CD4-positive, alpha-beta T cell treated with Interleukin-2 at 100 ng/mL for 4 hours (primary cell): Measurements from ENCODE around the gene ABCG8.
"Not testable (repeated sequence)": the region's sequence is repeated elsewhere in the genome, so short reads cannot be mapped to it uniquely, and the experiment has no call there.

Source experiments
- DNase-seq: peaks from one replicate; pipeline ENCODE4 v3.0.0-alpha.2; 2020; ENCODE audit warnings: low spot score

ABCG8 gene

DNA sequence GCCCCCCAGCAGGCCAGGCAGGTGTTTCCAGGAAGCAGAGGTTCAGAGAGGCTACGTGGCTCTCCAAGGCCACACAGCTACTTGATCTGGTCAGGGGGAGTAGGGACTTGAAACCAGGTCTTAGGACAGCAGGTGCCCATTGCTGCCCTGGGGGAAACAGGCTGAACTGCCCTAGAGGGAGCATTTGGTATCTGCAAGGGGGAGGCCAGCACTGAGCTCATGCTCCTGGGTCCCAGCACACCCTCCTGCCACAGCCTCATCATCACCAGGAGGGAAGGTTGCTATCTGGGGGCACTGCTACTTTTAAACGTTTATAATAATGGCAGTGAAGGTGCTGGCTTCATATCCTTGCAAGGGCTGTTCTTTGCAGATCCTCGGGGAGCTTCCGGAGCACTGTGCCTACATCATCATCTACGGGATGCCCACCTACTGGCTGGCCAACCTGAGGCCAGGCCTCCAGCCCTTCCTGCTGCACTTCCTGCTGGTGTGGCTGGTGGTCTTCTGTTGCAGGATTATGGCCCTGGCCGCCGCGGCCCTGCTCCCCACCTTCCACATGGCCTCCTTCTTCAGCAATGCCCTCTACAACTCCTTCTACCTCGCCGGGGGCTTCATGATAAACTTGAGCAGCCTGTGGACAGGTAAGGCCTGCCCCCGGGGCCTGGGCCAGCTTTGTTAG lies 36.1 kb downstream of the ABCG8 start:
- DNase-seq, result no peak

DNA sequence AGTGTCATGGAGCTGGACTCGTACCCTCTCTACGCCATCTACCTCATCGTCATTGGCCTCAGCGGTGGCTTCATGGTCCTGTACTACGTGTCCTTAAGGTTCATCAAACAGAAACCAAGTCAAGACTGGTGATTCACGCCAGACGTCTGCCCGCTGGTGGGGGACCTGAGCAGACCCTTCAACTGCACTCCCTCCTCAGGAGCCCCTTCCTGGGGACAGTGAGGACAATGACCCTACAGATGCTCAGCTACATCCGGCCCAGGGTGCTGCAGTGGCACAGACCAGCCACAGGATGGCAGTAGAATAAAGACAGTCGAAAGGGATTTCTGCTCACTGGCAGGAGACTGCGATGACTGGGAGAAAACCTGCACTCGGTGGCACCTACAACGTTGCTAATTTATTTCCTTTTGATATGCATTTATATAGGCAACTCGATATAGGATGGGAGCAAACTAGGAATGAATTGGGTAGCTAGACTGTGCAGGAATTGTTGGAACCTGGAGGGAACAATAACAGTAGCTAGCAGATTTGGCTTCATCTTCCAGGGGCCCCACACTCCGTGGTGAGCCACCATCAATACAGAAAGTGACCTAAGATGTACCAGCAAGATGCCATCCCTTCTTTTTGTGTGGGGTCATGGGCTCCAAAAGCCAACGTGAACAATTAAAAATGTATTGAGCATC lies 39.2 kb downstream of the ABCG8 start:
- peak; percentile 61 for DNase-seq

DNA sequence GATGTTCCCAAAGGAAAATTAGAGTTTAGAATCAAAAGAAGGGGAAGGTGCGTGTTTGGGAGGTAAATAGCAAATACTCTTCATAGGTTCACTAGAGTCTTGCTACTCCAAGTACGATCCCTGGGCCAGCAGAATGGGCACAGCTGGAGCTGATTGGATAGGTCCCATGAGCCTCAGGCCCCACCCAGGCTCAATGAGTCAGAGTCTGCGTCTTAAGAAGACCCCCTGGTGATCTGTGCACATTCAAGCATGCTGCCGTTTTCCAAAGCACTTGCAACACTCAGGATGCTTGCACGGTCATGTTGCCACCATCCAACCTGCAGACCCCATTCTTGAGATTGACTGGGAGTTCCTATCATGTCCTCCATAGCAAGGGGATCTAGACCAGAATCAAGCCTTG lies 40.5 kb downstream of the ABCG8 start:
- DNase-seq, result no peak

DNA sequence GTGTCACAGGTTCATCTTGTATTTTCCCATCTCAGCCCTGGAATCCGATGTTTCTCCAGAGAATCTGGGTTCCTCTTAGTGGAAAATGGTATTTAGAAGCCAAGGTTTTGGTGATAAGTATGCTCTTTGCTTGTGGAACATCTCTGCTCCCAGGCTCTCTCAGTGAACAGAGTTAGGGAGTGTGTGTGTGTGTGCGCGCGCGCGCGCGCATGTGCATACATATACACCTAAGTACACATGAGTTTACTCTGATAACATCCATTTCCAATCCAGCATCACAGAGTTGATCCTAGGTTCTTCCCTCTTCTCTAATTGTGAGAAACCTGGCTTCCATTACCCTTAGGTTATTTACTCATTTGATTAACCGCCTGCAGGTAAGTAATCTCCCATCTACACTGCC lies 41.7 kb downstream of the ABCG8 start:
- no peak for DNase-seq

DNA sequence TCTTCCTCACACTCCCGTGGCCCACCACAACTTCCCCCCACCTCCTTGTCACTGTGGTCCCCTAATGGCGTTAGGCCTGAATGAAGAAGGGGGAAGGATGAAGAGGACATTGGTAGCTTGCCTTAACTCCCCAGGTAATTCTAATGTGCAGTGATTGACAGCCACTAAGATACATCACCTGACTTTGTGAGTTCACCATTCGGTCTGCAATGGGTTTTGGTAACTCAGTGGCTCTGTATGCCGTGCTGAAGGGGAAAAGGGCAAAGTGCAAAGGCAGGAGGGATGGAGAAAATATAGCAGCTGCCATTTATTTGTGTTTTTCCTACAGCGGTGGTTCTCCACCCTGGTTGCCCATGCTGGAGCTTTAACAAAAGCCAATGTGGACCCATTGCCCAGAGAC lies 42.2 kb downstream of the ABCG8 start:
- DNase-seq, result no peak

DNA sequence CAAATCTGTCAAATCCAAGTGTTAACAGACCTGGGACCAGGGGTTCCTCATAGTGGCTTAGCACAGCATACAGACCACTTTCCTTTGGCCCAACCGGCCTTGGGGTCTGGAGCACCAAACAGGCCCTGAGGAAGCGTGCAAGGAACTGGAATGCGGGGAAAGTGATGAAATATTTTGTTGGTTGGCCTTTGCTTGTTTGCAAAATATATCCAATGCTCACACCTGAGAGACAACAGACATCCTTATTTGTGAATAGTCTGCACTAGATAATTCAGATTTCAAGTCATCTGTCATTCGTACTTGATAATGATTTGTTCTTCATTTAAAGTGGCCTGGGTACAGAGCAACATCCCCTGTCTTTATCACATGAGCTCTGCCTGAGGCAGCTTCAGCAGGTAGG lies 43.5 kb downstream of the ABCG8 start:
- no peak for DNase-seq

DNA sequence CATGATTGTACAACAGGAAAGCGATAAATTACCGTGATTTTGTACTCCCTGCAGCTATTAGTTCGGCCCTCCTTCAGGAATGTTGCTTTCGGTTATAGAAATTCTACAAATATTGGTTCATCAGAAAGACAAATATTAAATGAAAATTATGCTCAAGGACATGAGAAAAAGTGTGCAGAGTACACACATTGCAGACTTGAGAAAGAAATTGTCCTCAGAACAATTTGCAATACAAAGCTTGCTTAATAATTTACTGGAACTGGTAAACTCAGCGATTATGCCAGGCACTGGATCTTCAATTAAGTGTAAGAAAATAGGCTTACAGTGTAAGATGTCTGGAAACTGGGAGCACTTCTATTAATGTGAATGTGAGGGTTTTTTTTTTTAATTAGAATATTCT lies 45.9 kb downstream of the ABCG8 start:
- no peak for DNase-seq

DNA sequence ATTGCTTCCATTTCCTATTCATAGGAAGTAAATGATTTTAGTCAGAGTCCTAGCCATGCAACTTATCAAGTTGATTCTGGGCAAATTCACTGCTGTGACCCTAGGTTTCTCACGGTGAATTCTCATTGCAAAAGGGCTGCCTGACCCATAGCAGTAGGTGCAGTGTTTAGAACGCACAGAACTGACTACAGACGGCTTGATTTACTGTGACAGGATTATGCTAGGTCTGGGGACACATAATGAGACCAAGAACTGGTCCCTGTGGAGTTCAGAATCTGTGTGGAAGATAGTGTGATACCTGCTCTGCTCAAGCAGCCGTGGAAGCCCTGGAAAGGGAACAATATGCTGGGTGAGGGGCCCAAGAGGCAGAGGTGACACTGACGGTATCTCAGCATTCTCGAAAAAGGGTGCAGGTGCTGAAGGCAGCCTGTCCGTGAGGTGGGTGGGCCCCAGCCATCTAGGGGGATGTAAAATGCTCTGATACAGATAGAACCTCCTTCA lies 46.4 kb downstream of the ABCG8 start:
- no peak for DNase-seq

DNA sequence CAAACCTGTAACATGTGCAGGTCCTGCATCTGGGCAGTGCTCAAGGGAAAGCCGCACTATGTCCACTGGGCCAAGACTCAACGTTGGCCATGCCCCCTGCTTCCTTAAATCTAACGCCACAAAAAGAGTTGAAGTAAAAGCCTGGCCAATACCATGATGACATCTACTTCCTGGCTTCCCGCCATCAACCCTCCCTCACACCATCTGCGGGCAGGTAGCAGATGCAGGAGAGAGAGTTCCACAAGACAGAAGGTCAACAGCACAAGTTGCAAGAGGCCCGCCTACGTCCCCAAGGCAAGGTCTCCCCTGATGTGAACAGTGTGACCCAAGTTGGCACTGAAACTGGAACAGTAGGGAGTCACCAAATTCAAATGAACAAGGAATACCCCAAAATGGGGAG lies 48.4 kb downstream of the ABCG8 start:
- no peak for DNase-seq

DNA sequence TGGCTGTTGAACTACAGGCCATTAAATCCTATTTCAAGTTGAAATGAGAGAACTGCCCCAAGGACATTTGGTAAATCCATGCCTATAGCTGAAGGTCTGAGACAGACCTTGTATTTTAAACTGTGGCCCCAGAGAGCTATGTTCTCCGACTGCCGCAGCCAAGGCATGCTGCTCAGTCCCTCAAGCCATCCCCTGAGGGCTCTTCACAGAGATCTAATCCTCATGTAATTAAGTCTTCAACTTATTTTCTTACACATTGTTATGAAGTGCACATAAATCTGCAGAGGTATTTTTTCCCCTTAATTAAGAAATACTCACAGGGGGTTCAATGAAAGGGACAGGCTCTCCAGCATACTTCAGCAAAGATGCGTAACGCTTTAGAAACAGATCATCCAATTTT lies 50.6 kb downstream of the ABCG8 start:
- no peak for DNase-seq

DNA sequence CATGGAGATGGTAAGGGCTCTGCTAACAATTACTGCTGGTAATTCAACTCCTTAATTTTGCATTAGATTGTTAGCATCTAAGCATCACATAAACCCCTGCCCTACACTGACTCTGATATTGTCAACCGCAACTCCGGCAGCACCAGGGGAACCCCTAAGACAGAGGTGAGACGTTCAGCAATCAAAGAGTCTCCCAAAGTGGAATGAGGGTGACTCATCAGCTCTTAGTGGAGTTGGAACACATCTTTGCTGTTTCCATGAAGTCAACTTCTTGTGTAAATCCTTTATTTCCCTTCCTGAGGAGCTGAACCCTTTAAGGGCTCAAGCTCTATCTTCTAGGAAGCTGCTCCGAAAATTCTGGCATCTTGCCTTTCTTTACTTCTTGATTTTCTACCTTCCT lies 52.1 kb downstream of the ABCG8 start:
- no peak for DNase-seq

DNA sequence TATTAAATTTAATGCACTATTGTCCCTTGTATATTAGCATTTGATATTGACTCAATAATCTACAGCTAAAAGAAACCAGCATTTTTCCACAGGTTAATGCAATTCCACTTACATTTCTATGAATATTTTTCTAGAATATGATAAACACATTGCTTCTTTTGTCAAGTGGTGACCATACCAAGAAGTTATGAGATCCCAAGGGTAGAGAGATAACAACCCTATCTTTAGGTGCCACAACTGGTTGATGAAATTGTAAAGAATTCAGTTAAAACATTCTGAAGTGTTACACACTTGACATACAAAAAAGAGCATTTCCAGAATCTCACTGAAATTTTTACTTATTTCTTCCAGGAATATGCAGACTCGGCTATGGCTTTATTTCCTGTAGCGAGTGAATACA lies 56.0 kb downstream of the ABCG8 start:
- DNase-seq, result no peak

DNA sequence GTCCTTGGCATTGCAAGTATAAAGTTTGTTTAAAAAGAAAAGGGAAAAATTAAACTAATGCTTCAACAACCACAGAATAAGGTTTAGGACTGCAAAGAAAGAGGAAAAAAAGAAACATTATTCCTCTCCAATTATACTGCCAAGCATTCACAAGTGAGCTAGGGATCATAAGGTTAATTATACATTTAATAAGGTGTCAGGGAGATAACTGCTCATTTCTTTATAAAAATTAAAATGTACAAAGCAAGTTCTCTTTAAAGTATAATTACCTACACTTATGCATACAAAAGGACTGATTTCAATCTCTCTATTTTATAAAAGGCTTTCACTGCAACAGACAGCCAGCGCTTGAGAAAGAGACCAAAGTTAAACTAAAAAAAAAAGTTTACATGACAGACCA lies 58.1 kb downstream of the ABCG8 start:
- no peak for DNase-seq

DNA sequence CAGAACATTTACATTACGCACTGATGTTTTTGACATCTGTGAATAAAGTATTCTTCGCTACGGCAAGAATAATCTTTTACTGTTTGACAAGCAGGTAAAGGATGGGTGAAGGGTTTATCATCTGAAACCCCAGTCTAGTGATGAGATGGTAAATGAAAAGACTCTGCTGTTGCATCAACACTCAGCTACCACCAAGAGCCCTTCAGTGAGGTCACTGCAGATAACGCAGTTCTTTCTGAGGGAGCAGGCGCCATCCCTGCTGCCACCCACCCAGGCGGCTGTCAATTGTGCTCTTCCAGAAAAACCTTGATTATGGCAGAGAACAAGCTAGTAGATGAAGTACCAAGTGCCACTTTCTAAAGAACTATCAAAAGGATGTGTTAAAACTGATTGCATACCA lies 58.7 kb downstream of the ABCG8 start:
- DNase-seq, result no peak

DNA sequence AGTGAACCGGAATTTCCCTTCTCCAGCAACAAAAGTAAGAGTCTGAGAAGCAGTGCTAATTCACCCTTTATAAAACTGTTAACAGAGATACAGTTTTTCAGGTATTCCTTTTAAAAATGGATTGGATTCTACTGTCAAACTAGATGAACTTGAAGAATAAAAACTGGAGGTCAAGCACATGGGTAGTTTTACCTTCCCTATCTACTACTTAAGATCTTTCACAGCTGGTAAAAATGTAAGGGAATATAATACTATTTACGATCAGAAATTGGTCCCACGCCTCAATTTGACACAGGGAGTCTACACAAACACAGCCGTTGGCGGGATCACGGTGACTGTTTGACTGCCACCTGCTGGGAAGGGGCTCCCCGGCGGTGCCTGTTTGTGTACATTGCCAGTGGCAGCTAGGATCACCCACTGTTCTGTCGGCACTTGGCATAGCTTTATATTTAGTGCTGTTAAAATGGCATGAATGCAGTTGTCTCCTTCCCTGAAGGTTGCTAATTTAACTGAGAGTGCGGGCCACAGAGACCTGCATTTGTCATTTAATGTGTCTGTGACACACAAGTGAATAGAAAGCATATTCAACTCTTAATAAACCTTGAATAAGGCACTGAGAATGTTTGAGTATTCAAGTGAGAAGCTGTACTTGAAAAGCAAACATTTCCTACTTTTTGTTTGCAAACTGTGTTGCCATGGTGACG lies 59.5 kb downstream of the ABCG8 start:
- DNase-seq, result no peak

DNA sequence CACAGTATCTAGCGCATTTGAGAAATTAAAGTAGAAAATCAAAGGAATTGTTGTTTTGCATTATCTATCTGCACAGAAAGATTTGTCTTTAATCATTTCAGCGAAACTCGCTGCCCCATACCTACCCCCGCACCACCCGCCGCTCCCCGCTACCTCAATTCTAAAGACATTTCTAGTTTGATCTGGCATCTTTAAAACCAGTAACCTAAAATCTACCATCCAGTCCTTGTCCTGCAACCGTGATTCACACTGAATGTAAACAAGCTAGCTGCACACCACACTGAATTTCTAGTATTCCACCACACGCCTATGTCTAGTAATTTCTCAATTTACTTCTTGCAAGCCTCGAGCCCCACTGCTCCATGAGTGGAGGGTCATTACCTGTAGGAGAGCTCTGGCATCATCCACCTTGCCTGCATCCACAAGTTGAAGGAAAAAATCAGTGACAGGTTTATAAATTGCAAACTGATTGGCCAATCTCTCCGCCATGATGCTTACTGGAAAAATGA lies 60.1 kb downstream of the ABCG8 start:
- DNase-seq, result no peak

DNA sequence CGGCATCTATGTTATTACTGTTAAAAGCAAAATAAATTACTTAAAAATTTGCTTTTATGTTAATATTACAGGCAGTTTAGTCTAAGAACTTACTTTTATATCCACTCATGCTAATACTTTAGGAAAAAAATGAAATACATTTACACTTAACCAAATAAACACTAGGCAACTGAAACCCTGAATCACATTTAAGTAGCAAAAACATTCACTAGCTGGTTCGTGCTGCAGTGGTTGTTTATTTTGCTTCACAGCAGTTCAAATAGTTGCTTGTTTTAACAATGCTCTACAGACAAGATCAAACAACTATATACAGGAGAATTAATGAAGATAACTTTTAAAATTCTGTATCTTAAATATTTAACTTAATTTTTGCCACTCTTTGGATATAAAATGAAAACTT lies 60.8 kb downstream of the ABCG8 start:
- DNase-seq, result no peak

DNA sequence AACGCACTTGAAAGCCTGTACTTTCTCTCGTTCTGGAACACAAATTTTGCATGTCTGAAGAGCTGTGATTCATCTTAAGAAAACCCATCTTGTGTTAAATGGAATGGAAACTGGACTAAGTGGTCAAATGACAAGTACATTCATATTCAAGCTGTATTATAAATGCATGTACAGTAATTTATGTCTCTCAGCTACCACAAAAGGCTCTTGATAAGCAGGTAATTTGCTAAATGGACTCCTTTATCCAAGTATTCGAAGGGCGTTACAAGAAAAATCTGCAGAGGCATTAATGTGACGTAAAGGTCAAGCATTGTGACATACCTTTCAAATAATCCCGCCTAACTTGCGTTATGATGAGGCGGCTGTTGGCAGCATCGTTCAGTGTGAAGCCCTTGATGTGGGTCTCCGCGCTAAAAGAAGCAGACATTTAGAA lies 66.6 kb downstream of the ABCG8 start:
- DNase-seq, result no peak

DNA sequence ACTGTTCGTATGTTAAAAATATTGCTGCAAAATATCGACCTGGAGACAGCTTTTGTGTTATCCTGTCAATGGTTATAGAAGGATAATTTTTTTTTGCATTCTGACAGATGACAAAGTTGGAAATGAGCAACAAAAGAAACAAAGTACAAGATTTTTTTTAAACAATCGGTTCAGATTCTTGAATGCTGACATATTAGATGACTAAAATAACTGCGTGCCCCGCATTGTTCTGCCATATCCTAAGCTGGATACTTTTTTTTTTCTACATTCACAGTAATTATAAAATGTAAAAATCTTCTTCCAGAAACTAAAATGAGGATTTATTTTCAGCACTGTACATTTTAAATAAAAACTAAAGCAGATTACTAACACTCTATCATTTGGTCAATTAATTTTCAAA lies 67.1 kb downstream of the ABCG8 start:
- DNase-seq, result no peak

DNA sequence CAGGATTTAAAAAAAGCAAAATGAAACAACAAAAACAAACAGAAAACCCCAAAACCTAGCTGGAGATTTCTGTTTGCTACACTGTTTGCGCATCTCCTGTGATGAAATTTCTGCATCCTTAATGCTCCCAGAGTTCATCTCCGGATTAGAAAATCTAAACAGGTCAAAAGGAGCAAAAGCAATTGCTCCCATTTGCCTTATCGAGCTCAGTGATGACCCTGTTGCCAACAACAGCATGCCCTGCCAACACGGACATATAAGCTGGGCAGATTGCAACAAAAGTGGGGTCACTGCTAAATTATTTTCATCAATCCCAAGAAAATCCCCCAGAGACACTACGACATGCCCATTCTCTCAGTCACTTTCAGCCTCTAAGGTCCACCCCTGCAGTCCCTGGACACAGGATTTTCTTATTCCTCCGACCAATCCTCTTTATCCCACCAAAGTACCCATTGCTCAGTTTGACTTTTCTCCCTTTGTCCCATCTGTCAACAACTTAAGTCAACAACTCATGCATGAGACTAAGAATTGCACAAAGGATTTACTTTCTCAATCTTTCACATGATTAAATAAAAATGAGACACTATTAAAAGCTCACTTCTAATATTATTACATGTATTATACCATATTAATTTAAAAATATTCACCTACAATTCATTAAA lies 67.8 kb downstream of the ABCG8 start:
- no peak for DNase-seq

DNA sequence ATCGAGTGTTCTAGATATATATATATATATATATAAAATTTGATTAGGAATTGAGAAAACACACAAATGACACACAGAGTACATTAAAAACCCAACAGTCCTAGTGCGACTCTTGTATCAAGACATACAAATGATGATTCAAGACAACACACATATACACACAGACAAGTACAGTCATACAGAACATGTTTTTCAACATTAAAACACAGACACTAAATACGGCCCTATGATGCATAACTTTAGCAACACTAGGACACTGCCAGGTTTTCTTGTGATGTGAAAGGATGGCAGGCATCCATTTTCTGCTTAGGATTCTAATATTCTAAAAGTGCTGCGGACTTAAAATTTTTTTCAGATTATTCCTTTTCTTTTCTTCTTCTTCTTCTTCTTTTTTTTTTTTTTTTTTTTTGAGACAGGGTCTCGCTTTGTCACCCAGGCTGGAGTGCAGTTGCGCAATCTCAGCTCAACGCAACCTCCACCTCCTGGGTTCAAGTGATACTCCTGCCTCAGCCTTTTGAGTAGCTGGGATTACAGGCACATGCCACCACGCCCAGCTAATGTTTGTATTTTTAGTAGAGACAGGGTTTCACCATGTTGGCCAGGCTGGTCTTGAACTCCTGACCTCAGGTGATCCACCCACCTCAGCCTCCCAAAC lies 72.5 kb downstream of the ABCG8 start:
- DNase-seq, result not testable (repeated sequence)

DNA sequence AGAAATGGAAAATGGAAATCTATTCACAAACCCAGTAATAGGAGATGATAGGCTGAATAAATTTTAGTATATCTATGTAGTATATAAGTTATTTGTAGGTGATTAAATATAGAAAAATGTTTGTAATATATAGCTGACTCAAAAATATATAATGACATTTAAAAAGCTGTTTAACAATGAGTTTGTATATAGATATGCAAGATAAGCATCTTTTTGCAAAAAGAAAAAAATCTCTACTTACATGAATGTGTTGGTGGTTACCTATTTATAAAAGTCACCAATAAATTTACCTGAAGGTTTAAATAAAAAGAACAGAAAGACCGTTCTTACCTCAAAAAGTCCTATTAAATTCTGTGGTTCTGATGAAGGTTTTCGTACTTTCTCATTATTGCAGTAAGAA lies 85.7 kb downstream of the ABCG8 start:
- DNase-seq, result no peak
